ENCODE measurements around the gene BBS4.

DNA sequence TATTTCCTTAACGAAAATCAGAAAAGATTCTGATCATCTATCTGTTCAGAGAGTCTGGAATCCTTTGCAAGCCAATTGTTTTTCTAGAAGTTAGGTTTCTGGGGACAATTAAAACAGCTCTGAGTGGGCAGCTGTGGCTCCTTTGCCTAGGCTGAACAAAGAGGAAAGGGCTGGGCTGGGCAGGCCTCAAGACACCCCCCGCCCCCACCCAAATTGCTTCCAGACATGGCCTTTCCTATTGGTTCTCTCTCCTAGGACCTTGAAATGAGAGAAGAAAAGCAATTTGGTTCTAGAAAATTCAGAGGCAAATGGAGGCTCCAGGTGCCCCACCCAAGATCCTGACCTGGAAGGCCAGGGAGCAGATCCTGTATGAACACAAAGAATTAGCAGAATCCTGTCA is 99.8 kb downstream of the BBS4 start:
- TF ChIP-seq, protein P1, sequence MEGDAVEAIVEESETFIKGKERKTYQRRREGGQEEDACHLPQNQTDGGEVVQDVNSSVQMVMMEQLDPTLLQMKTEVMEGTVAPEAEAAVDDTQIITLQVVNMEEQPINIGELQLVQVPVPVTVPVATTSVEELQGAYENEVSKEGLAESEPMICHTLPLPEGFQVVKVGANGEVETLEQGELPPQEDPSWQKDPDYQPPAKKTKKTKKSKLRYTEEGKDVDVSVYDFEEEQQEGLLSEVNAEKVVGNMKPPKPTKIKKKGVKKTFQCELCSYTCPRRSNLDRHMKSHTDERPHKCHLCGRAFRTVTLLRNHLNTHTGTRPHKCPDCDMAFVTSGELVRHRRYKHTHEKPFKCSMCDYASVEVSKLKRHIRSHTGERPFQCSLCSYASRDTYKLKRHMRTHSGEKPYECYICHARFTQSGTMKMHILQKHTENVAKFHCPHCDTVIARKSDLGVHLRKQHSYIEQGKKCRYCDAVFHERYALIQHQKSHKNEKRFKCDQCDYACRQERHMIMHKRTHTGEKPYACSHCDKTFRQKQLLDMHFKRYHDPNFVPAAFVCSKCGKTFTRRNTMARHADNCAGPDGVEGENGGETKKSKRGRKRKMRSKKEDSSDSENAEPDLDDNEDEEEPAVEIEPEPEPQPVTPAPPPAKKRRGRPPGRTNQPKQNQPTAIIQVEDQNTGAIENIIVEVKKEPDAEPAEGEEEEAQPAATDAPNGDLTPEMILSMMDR (IDR thresholded peaks at IDR 0.05), result no peak
- no peak for TF ChIP-seq POLR2A (IDR thresholded peaks at IDR 0.05)
